H9 (cell line): ENCODE data around the gene C10orf95. TPM values are rescaled to one million over a fixed set of nuclear protein-coding genes. Genes with fewer than 3 reads are reported as not detected.
A peak's percentile ranks its signal among the peaks of the same experiment; 100 is the strongest.

Experiments
- DNase-seq: peaks from one replicate; pipeline ENCODE4 v3.0.0-alpha.2; 2017
- H2AFZ ChIP-seq: one replicate; pipeline ENCODE4 v1.6.1; 2013; ENCODE audit warnings: mild to moderate bottlenecking, low read length, control low read depth, moderate library complexity
- H2AK5ac ChIP-seq: 2 replicates; pipeline ENCODE4 v1.6.1; 2013; ENCODE audit warnings: low read length, control low read depth, mixed read lengths; ENCODE audit not compliant: insufficient read length
- H2BK120ac ChIP-seq: one replicate; pipeline ENCODE4 v1.6.1; 2013; ENCODE audit warnings: low read depth, mild to moderate bottlenecking, low read length, control low read depth, inconsistent platforms; ENCODE audit not compliant: poor library complexity, severe bottlenecking
- H2BK12ac ChIP-seq: 2 replicates; pipeline ENCODE4 v1.6.1; 2013; ENCODE audit warnings: low read length, control low read depth, mixed read lengths, low read depth; ENCODE audit not compliant: insufficient read length
- H2BK15ac ChIP-seq: 2 replicates; pipeline ENCODE4 v1.6.1; 2013; ENCODE audit warnings: low read depth, low read length, control low read depth
- H2BK20ac ChIP-seq: one replicate; pipeline ENCODE4 v1.6.1; 2013; ENCODE audit warnings: low read depth, mild to moderate bottlenecking, low read length, control low read depth, inconsistent platforms; ENCODE audit not compliant: poor library complexity, severe bottlenecking
- H2BK5ac ChIP-seq: 2 replicates; pipeline ENCODE4 v1.6.1; 2013; ENCODE audit warnings: low read length, control low read depth, mixed read lengths; ENCODE audit not compliant: insufficient read length
- H3K14ac ChIP-seq: 2 replicates; pipeline ENCODE4 v1.6.1; 2013; ENCODE audit warnings: low read length, control low read depth; ENCODE audit not compliant: insufficient read depth
- H3K18ac ChIP-seq: 2 replicates; pipeline ENCODE4 v1.6.1; 2013; ENCODE audit warnings: low read depth, mild to moderate bottlenecking, mixed read lengths, low read length, control low read depth; ENCODE audit not compliant: insufficient read length
- H3K23ac ChIP-seq: 2 replicates; pipeline ENCODE4 v1.6.1; 2013; ENCODE audit warnings: low read length, control low read depth, mixed read lengths, low read depth; ENCODE audit not compliant: insufficient read length
- H3K23me2 ChIP-seq: 2 replicates; pipeline ENCODE4 v1.6.1; 2013; ENCODE audit warnings: low read depth, mild to moderate bottlenecking, mixed read lengths, low read length, control low read depth; ENCODE audit not compliant: insufficient read length, poor library complexity, severe bottlenecking
- H3K27ac ChIP-seq: 2 replicates; pipeline ENCODE4 v1.5.1; 2013; ENCODE audit warnings: low read length, control low read depth, mixed read lengths, low read depth; ENCODE audit not compliant: insufficient read length
- H3K27me3 ChIP-seq: 2 replicates; pipeline ENCODE4 v1.6.1; 2013; ENCODE audit warnings: low read length, control low read depth, inconsistent platforms; ENCODE audit not compliant: insufficient read depth
- H3K4ac ChIP-seq: 2 replicates; pipeline ENCODE4 v1.6.1; 2013; ENCODE audit warnings: low read depth, mild to moderate bottlenecking, control low read depth, inconsistent platforms, low read length, moderate library complexity
- H3K4me1 ChIP-seq: 2 replicates; pipeline ENCODE4 v1.6.1; 2013; ENCODE audit warnings: low read length, control low read depth, inconsistent platforms; ENCODE audit not compliant: insufficient read depth
- H3K4me2 ChIP-seq: 2 replicates; pipeline ENCODE4 v1.6.1; 2013; ENCODE audit warnings: low read length, control low read depth, mixed read lengths; ENCODE audit not compliant: insufficient read length, insufficient read depth
- H3K56ac ChIP-seq: 2 replicates; pipeline ENCODE4 v1.6.1; 2013; ENCODE audit warnings: low read depth, mild to moderate bottlenecking, mixed read lengths, low read length, control low read depth; ENCODE audit not compliant: insufficient read length
- H3K79me1 ChIP-seq: 2 replicates; pipeline ENCODE4 v1.6.1; 2013; ENCODE audit warnings: low read depth, mild to moderate bottlenecking, moderate library complexity, low read length, control low read depth, inconsistent platforms; ENCODE audit not compliant: insufficient read depth, poor library complexity, severe bottlenecking
- H3K79me2 ChIP-seq: 2 replicates; pipeline ENCODE4 v1.6.1; 2013; ENCODE audit warnings: low read length, control low read depth, inconsistent platforms; ENCODE audit not compliant: insufficient read depth
- H3K9ac ChIP-seq: 2 replicates; pipeline ENCODE4 v1.6.1; 2013; ENCODE audit warnings: low read length, control low read depth, mixed read lengths; ENCODE audit not compliant: insufficient read length; ENCODE audit errors: extremely low read depth
- H3K9me3 ChIP-seq: one replicate; pipeline ENCODE4 v1.6.1; 2013; ENCODE audit warnings: low read depth, low read length, inconsistent platforms; ENCODE audit not compliant: control insufficient read depth
- H3T11ph ChIP-seq: one replicate; pipeline ENCODE4 v1.6.1; 2013; ENCODE audit warnings: mild to moderate bottlenecking, low read length, control low read depth, inconsistent platforms
- H4K20me1 ChIP-seq: one replicate; pipeline ENCODE4 v1.6.1; 2013; ENCODE audit not compliant: control insufficient read depth, insufficient read length, insufficient read depth
- H4K5ac ChIP-seq: 2 replicates; pipeline ENCODE4 v1.6.1; 2013; ENCODE audit warnings: low read depth, mild to moderate bottlenecking, mixed read lengths, low read length, control low read depth; ENCODE audit not compliant: insufficient read length
- H4K8ac ChIP-seq: replicated peaks from 2 replicates; pipeline ENCODE4 v1.6.1; 2013; ENCODE audit warnings: low read length, control low read depth, mixed read lengths, low read depth; ENCODE audit not compliant: insufficient read length
- H4K91ac ChIP-seq: 2 replicates; pipeline ENCODE4 v1.6.1; 2013; ENCODE audit warnings: low read depth, mild to moderate bottlenecking, moderate library complexity, mixed read lengths, low read length, control low read depth; ENCODE audit not compliant: insufficient read length
- H3K27ac Mint-ChIP-seq, 3 experiments: 2 replicates in 2 of 3; 3 replicates in 1 of 3; pipeline ENCODE4 v1.8.0; 2020 to 2021; ENCODE audit warnings: mixed read lengths in 3 of 3, mild to moderate bottlenecking in 1 of 3, moderate library complexity in 1 of 3
- H3K27me3 Mint-ChIP-seq: 2 replicates; pipeline ENCODE4 v1.8.0; 2021; ENCODE audit warnings: low read depth, mild to moderate bottlenecking, moderate library complexity, mixed read lengths
- H3K36me3 Mint-ChIP-seq, 3 experiments: 2 replicates in 2 of 3; 3 replicates in 1 of 3; pipeline ENCODE4 v1.8.0; 2020 to 2021; ENCODE audit warnings: low read depth in 3 of 3, mixed read lengths in 3 of 3; ENCODE audit not compliant: insufficient read depth in 1 of 3
- H3K4me1 Mint-ChIP-seq, 2 experiments: 2 replicates each; pipeline ENCODE4 v1.8.0; 2020; ENCODE audit warnings: mixed read lengths in 2 of 2
- H3K4me3 Mint-ChIP-seq, 2 experiments: 2 replicates in 1 of 2; 3 replicates in 1 of 2; pipeline ENCODE4 v1.8.0; 2020 to 2021; ENCODE audit warnings: mild to moderate bottlenecking in 2 of 2, mixed read lengths in 2 of 2, moderate library complexity in 1 of 2
- H3K9me3 Mint-ChIP-seq, 2 experiments: 2 replicates in 1 of 2; 3 replicates in 1 of 2; pipeline ENCODE4 v1.8.0; 2020; ENCODE audit warnings: mild to moderate bottlenecking in 2 of 2, mixed read lengths in 2 of 2, moderate library complexity in 1 of 2
- CTCF ChIP-seq: fragments of 200-600 bp; sonication (generic); conservative IDR thresholded peaks from 3 replicates; pipeline ENCODE4 v1.8.0; 2021; ENCODE audit warnings: antibody characterized with exemption, mild to moderate bottlenecking
- WGBS: extraction: QIAGEN DNeasy Blood & Tissue Kit; methylation state at CpG from one replicate; pipeline ENCODE4 v1.1.7; 2013; ENCODE audit warnings: missing lambda C conversion rate, low lambda C conversion rate, mixed read lengths; ENCODE audit not compliant: insufficient read length; ENCODE audit errors: extremely low coverage; 5-methylcytosine and 5-hydroxymethylcytosine counted together
- total RNA-seq: library from RNA; stranded (reverse); gene quantifications from 2 replicates; pipeline ENCODE4 v1.2.1, GENCODE V29; 2021

Gene C10orf95
- total RNA-seq, 1 experiment from 2014 or later = not detected

DNA sequence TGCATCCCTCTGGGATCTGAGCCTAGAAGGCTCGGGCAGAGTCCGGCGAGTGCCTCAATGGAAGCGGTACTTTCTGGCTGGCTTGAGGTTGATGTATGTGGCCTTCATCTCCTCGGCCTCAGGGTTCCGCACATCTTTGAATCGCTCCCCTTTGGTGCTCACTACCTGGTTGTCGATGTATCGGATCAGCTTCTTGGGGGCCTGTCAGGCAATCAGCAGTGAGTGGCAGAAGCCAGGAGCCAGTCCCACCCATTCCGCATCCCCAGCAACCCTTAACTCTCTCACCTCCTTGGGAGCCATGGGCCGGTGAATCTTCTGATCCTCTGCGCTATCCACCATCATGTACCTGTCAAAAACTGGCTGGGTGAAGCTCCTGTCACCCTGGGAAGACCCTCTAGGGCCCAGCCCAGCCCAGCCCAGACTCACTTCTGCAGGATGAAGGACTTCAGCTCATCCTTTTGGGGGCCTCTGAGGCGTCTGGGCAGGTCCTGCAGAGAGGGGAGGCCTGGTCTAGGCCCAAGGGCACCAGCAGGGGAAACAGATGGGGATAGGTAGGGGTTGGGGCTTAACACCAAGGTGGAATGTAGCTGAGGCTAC is 27.9 kb downstream of the C10orf95 start:
- H4K8ac ChIP-seq = no peak overlapping the region
- peak overlapping the region in 1 of 2 experiments; percentile 54; a peak in 2 of 5 replicates for H3K4me3 Mint-ChIP-seq
- no peaks in the 10 kb centered on the region for H4K20me1 ChIP-seq
- H3K14ac ChIP-seq = no peak overlapping the region
- no peaks in the 10 kb centered on the region for H3K79me2 ChIP-seq
- no peak overlapping the region for H3K23ac ChIP-seq
- H4K91ac ChIP-seq = no peak overlapping the region
- no peaks in the 10 kb centered on the region for H3K79me1 ChIP-seq
- no CpG with 5 or more reads among the region's 13 CpGs for WGBS
- no peak overlapping the region for H2BK12ac ChIP-seq
- H3K18ac ChIP-seq = no peak overlapping the region
- H2BK120ac ChIP-seq = no peak overlapping the region
- no peak overlapping the region for H3K27ac Mint-ChIP-seq
- no peak overlapping the region for H2BK15ac ChIP-seq
- H3K4me2 ChIP-seq = no peak overlapping the region
- H3K4me1 ChIP-seq = no peaks in the 10 kb centered on the region; the same call in 1 of the 2 replicates
- no peak overlapping the region for H3K56ac ChIP-seq
- H2BK5ac ChIP-seq = no peak overlapping the region
- no peaks in the 10 kb centered on the region for H3K9me3 ChIP-seq
- H3K4me1 Mint-ChIP-seq = peaks cover 10 to 17% of the 10 kb centered on the region in 2 experiments
- TF ChIP-seq CTCF = no peak
- no peak overlapping the region for H3K27ac ChIP-seq
- H2BK20ac ChIP-seq = no peak overlapping the region
- H3K27me3 ChIP-seq = no peaks in the 10 kb centered on the region
- H3T11ph ChIP-seq = no peak overlapping the region
- H3K9ac ChIP-seq = no peak overlapping the region
- peaks cover 6 to 17% (median 16%) of the 10 kb centered on the region in 3 experiments; a peak in 5 of 7 replicates for H3K36me3 Mint-ChIP-seq
- no peak overlapping the region for H3K4ac ChIP-seq
- H3K27me3 Mint-ChIP-seq = peaks cover 11% of the 10 kb centered on the region
- no peaks in the 10 kb centered on the region for H3K9me3 Mint-ChIP-seq
- H2AK5ac ChIP-seq = no peak overlapping the region
- DNase-seq = no peak
- H3K23me2 ChIP-seq = peaks cover 31% of the 10 kb centered on the region
- no peak overlapping the region for H2AFZ ChIP-seq
- H4K5ac ChIP-seq = no peak overlapping the region
